Endothelial cell of umbilical vein (primary cell): ENCODE data around the gene CTTNBP2. TPM values are rescaled to one million over a fixed set of nuclear protein-coding genes. Genes with fewer than 3 reads are reported as not detected.

Source experiments
- BruUV-seq: library from RNA; stranded (reverse); fragments of 400-500 nt; replicated peaks from 2 replicates; lab custom pipeline; 2021; lab: Mats Ljungman, UMichigan
- CTCF ChIA-PET: fragments of 300-600, 350-600 bp; sonication (Branson Sonifier 250); formaldehyde crosslinking; loops from one replicate; lab custom pipeline; 2021; ENCODE audit warnings: antibody characterized with exemption, inconsistent platforms; lab: Charles Lee
- POLR2A ChIA-PET: fragments of 300-600, 350-600 bp; sonication (Branson Sonifier 250); formaldehyde crosslinking; loops from one replicate; lab custom pipeline; 2021; ENCODE audit warnings: antibody characterized with exemption, inconsistent platforms; lab: Charles Lee
- DNase-seq: peaks from one replicate; pipeline ENCODE4 v3.0.0-alpha.2; 2011; ENCODE audit warnings: low read depth, low spot score
- FAIRE-seq: peaks from 2 replicates; lab custom pipeline; 2011; peaks lifted over from hg19 to GRCh38; lab: Jason Lieb, UNC
- H2AFZ ChIP-seq: 2 replicates; pipeline ENCODE4 v1.6.0; 2012; ENCODE audit warnings: low read depth, low read length, control low read depth, inconsistent platforms
- H3K27ac ChIP-seq: 2 replicates; pipeline ENCODE4 v1.5.1; 2011; ENCODE audit warnings: low read depth, mild to moderate bottlenecking, control low read depth, low read length, moderate library complexity; ENCODE audit not compliant: insufficient read depth
- H3K27me3 ChIP-seq, 2 experiments: 2 replicates each; pipeline versions ENCODE4 v1.6.0 to v1.6.1; 2011; ENCODE audit warnings: low read length in 2 of 2, mixed read lengths in 1 of 2; ENCODE audit not compliant: control insufficient read depth in 2 of 2, insufficient read depth in 2 of 2
- H3K36me3 ChIP-seq, 2 experiments: 2 replicates in 1 of 2; 3 replicates in 1 of 2; pipeline ENCODE4 v1.5.1; 2011; ENCODE audit warnings: low read length in 2 of 2, mild to moderate bottlenecking in 1 of 2, moderate library complexity in 1 of 2; ENCODE audit not compliant: control insufficient read depth in 2 of 2, insufficient read depth in 2 of 2; ENCODE audit errors: extremely low read depth in 1 of 2
- H3K4me1 ChIP-seq: 3 replicates; pipeline ENCODE4 v1.5.1; 2011; ENCODE audit warnings: mild to moderate bottlenecking, low read length; ENCODE audit not compliant: control insufficient read depth, insufficient read depth; ENCODE audit errors: extremely low read depth
- H3K4me2 ChIP-seq: 2 replicates; pipeline ENCODE4 v1.6.1; 2011; ENCODE audit warnings: low read length, control low read depth, mixed read lengths; ENCODE audit not compliant: insufficient read depth
- H3K4me3 ChIP-seq, 3 experiments: fragments of 200-600 bp in 1 of 3; sonication (generic), shearing (Covaris generic) in 1 of 3; replicated peaks in 1 of 3; 2 replicates each; pipeline ENCODE4 v1.5.1; 2011 to 2016; ENCODE audit warnings: control low read depth in 3 of 3, low read length in 3 of 3, mild to moderate bottlenecking in 2 of 3, inconsistent platforms in 1 of 3, low read depth in 1 of 3, moderate library complexity in 1 of 3; ENCODE audit not compliant: insufficient read depth in 1 of 3
- H3K79me2 ChIP-seq: 2 replicates; pipeline ENCODE4 v1.6.0; 2012; ENCODE audit warnings: low read length, inconsistent platforms; ENCODE audit not compliant: control insufficient read depth, insufficient read depth
- H3K9ac ChIP-seq: replicated peaks from 2 replicates; pipeline ENCODE3; 2011; ENCODE audit warnings: low read length, control low read depth; ENCODE audit not compliant: insufficient read depth; ENCODE audit errors: extremely low read depth
- H3K9me1 ChIP-seq: replicated peaks from 3 replicates; pipeline ENCODE4 v1.6.0; 2011; ENCODE audit warnings: mild to moderate bottlenecking, low read length; ENCODE audit not compliant: control insufficient read depth, insufficient read depth; ENCODE audit errors: extremely low read depth
- H3K9me3 ChIP-seq: replicated peaks from 2 replicates; pipeline ENCODE4 v1.5.1; 2012; ENCODE audit warnings: low read length, inconsistent platforms; ENCODE audit not compliant: control insufficient read depth, insufficient read depth
- H4K20me1 ChIP-seq: replicated peaks from 2 replicates; pipeline ENCODE3; 2011; ENCODE audit warnings: mild to moderate bottlenecking, low read length; ENCODE audit not compliant: control insufficient read depth, insufficient read depth; ENCODE audit errors: extremely low read depth
- EZH2 ChIP-seq: IDR thresholded peaks from 2 replicates; pipeline ENCODE4 v1.6.1; 2012; ENCODE audit warnings: borderline replicate concordance, low read depth, mild to moderate bottlenecking, moderate library complexity, low read length, inconsistent platforms; ENCODE audit not compliant: severe bottlenecking
- FOS ChIP-seq: IDR thresholded peaks from 2 replicates; pipeline ENCODE4 v1.6.1; 2011; ENCODE audit warnings: mild to moderate bottlenecking, low read length, moderate library complexity, borderline replicate concordance; ENCODE audit not compliant: insufficient read depth
- GATA2 ChIP-seq: IDR thresholded peaks from 2 replicates; pipeline ENCODE4 v1.7.0; 2011; ENCODE audit warnings: low read depth, mild to moderate bottlenecking, moderate library complexity, mixed read lengths, low read length; ENCODE audit not compliant: insufficient read length, insufficient read depth
- JUN ChIP-seq: IDR thresholded peaks from 2 replicates; pipeline ENCODE4 v1.6.1; 2011; ENCODE audit warnings: borderline replicate concordance, low read depth; ENCODE audit not compliant: insufficient read length, insufficient read depth
- MAX ChIP-seq: IDR thresholded peaks from 2 replicates; pipeline ENCODE4 v1.6.1; 2011; ENCODE audit not compliant: insufficient read depth, insufficient read length
- MYC ChIP-seq: IDR thresholded peaks from one replicate; pipeline ENCODE4 v1.6.1; 2011; ENCODE audit warnings: mild to moderate bottlenecking, low read depth, low read length
- POLR2A ChIP-seq: IDR thresholded peaks from 2 replicates; pipeline ENCODE4 v1.6.1; 2012; ENCODE audit warnings: low read depth, mild to moderate bottlenecking, control low read depth, low read length
- POLR2AphosphoS5 ChIP-seq: IDR thresholded peaks from 2 replicates; pipeline ENCODE4 v1.6.1; 2012; ENCODE audit warnings: low read depth, mild to moderate bottlenecking, control low read depth, low read length, moderate library complexity; ENCODE audit not compliant: insufficient read depth
- dilution Hi-C: fragments of 300-500 bp; cut with MboI; formaldehyde crosslinking; loops from one replicate; pipeline ENCODE4 v1.15.0; 2019; ENCODE audit warnings: low sequenced_read_pairs; ENCODE audit not compliant: extremely low pct_ligation_motif_present
- intact Hi-C: fragments of 100-400 bp; cut with micrococcal nuclease; formaldehyde crosslinking; loops from one replicate; pipeline ENCODE4 v1.10.0; 2022
- polyA plus RNA-seq, 4 experiments: library from polyadenylated mRNA; depleted of rRNA in 3 of 4; stranded (reverse) in 3 of 4; unstranded in 1 of 4; fragments of >200 nt; gene quantifications; 2 replicates each; pipeline versions ENCODE4 v1.2.1 to v1.2.3, GENCODE V29; 2011 to 2012; ENCODE audit warnings: missing spikeins in 1 of 4
- total RNA-seq: library from RNA; stranded (reverse); gene quantifications from 2 replicates; pipeline ENCODE4 v1.2.3, GENCODE V29; 2021
- TF ChIP-seq, protein P1 (sequence below), 2 donors: IDR thresholded peaks; 1 replicate in 1 of 2; 2 replicates in 1 of 2; pipeline ENCODE4 v1.5.1; 2011; ENCODE audit warnings: low read length in 2 of 2, mild to moderate bottlenecking in 2 of 2, moderate library complexity in 2 of 2, control low read depth in 1 of 2, inconsistent platforms in 1 of 2, low read depth in 1 of 2; ENCODE audit not compliant: insufficient read depth in 1 of 2; ENCODE audit errors: extremely low read depth in 1 of 2

The CTTNBP2 gene
- total and polyA plus RNA-seq, 2 donors (not counting 3 experiments of a cell fraction or from before 2014, with no cell fraction given) = 0.08 to 0.35 TPM

DNA sequence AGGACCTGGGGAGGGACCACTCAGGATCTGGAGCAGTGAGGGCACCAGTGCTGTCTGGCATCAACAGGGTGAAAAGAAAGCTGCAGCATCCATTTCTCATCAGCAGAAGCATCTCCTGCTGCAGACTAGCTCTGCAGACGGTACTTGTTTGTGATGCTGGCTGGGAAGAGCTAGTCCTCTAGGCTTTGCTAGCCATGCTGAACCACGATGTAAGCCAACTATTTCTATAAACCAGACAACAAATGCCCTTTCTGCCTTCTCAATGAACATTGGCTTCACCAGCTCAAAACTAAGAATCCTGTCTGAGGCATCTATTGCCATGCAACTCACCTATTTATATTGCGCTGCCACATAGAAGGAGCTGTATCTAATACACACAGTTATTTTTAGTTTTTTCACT, 65.6 kb downstream of the CTTNBP2 start:
- Histone ChIP-seq H3K27me3 (peaks cover 0 to 3% of the 10 kb centered on the region in 2 experiments), H3K36me3 (no peaks in the 10 kb centered on the region), H3K9ac (no peak overlapping the region), H3K79me2 (no peaks in the 10 kb centered on the region), H3K9me1 (no peaks in the 10 kb centered on the region), H2AFZ (no peak overlapping the region), H3K9me3 (no peaks in the 10 kb centered on the region), H4K20me1 (no peaks in the 10 kb centered on the region), H3K27ac (no peak overlapping the region), H3K4me2 (no peak overlapping the region), H3K4me1 (no peaks in the 10 kb centered on the region), H3K4me3 (no peak overlapping the region)
- no TSS peak for BruUV-seq
- TF ChIP-seq MYC (no peak), POLR2A (no peak), GATA2 (no peak), POLR2AphosphoS5 (no peak), JUN (no peak), FOS (no peak), MAX (no peak), EZH2 (no peak)
- TF ChIP-seq, protein P1, sequence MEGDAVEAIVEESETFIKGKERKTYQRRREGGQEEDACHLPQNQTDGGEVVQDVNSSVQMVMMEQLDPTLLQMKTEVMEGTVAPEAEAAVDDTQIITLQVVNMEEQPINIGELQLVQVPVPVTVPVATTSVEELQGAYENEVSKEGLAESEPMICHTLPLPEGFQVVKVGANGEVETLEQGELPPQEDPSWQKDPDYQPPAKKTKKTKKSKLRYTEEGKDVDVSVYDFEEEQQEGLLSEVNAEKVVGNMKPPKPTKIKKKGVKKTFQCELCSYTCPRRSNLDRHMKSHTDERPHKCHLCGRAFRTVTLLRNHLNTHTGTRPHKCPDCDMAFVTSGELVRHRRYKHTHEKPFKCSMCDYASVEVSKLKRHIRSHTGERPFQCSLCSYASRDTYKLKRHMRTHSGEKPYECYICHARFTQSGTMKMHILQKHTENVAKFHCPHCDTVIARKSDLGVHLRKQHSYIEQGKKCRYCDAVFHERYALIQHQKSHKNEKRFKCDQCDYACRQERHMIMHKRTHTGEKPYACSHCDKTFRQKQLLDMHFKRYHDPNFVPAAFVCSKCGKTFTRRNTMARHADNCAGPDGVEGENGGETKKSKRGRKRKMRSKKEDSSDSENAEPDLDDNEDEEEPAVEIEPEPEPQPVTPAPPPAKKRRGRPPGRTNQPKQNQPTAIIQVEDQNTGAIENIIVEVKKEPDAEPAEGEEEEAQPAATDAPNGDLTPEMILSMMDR (IDR thresholded peaks at IDR 0.05; ENCODE audit: extremely low read depth in 1 of 2, insufficient read depth in 1 of 2, low read depth in 1 of 2, low read length in 2 of 2) = no peak
- dilution Hi-C loops = no loop called here
- intact Hi-C loops = no loop called here
- FAIRE-seq (no peak), DNase-seq (no peak)
- CTCF ChIA-PET = interaction anchor here (1.4 kb wide), 1 partner anchor 20 kb away, joined by 4 read pairs; no protein-coding TSS in a partner anchor
- POLR2A ChIA-PET = no interaction called here
